Measurements from ENCODE around the gene EMX2. TPM values are rescaled to one million over a fixed set of nuclear protein-coding genes. Genes with fewer than 3 reads are reported as not detected.

The EMX2 gene
- total RNA-seq, 1 donor from 2014 or later, result not detected

- intact Hi-C loops (cut with micrococcal nuclease), result loop anchor here (2.0 kb wide), 1 partner anchor 377 kb away; no protein-coding TSS in a partner anchor
- DNase-seq (ENCODE audit: low spot score), result no peak
- H3K27ac Mint-ChIP-seq, result peak overlapping the region; percentile 84
Measured at GRCh38 chr10:117541909-117542705, 439 bp upstream of the EMX2 start.

GRCh38 chr10:117543225-117544003 is 868 bp downstream of the EMX2 start:
- Mint-ChIP-seq H3K9me3 (no peaks in the 10 kb centered on the region), H3K27me3 (ENCODE audit: insufficient read depth) (peaks cover 78% of the 10 kb centered on the region), H3K4me1 (ENCODE audit: low read depth) (peaks cover 6% of the 10 kb centered on the region), H3K36me3 (ENCODE audit: low read depth) (peaks cover 2% of the 10 kb centered on the region), H3K27ac (no peak overlapping the region), H3K4me3 (no peak overlapping the region)
- DNase-seq (ENCODE audit: low spot score), result no peak
- intact Hi-C loops (cut with micrococcal nuclease), result no loop called here

More at GRCh38 chr10:117541909-117542705, 439 bp upstream of the EMX2 start:
- Mint-ChIP-seq H3K36me3 (ENCODE audit: low read depth) (no peaks in the 10 kb centered on the region), H3K9me3 (no peaks in the 10 kb centered on the region), H3K4me1 (ENCODE audit: low read depth) (peaks cover 6% of the 10 kb centered on the region), H3K4me3 (no peak overlapping the region), H3K27me3 (ENCODE audit: insufficient read depth) (peaks cover 73% of the 10 kb centered on the region)

- no peaks in the 10 kb centered on the region for H3K9me3 Mint-ChIP-seq
- H3K36me3 Mint-ChIP-seq (ENCODE audit: low read depth), result peaks cover 2% of the 10 kb centered on the region
- peaks cover 6% of the 10 kb centered on the region for H3K4me1 Mint-ChIP-seq (ENCODE audit: low read depth)
- H3K27me3 Mint-ChIP-seq (ENCODE audit: insufficient read depth), result peaks cover 78% of the 10 kb centered on the region
- H3K4me3 Mint-ChIP-seq, result no peak overlapping the region
- H3K27ac Mint-ChIP-seq, result peak overlapping the region; percentile 59
- no peak for DNase-seq (ENCODE audit: low spot score)
- intact Hi-C loops (cut with micrococcal nuclease), result no loop called here
Measured at GRCh38 chr10:117544004-117544701, 1.6 kb downstream of the EMX2 start.

- peaks cover 6% of the 10 kb centered on the region for H3K4me1 Mint-ChIP-seq (ENCODE audit: low read depth)
- intact Hi-C loops (cut with micrococcal nuclease), result loop anchor here (1.0 kb wide), 1 partner anchor 8 kb away; no protein-coding TSS in a partner anchor
- peaks cover 78% of the 10 kb centered on the region for H3K27me3 Mint-ChIP-seq (ENCODE audit: insufficient read depth)
- peaks cover 2% of the 10 kb centered on the region for H3K36me3 Mint-ChIP-seq (ENCODE audit: low read depth)
- no peak for DNase-seq (ENCODE audit: low spot score)
- peak overlapping the region; percentile 59 for H3K27ac Mint-ChIP-seq
- H3K4me3 Mint-ChIP-seq, result no peak overlapping the region
- no peaks in the 10 kb centered on the region for H3K9me3 Mint-ChIP-seq
Measured at GRCh38 chr10:117544711-117545140, 2.2 kb downstream of the EMX2 start.

GRCh38 chr10:117545141-117546019 is 2.8 kb downstream of the EMX2 start:
- Mint-ChIP-seq H3K27ac (peak overlapping the region; percentile 24), H3K4me3 (no peak overlapping the region), H3K27me3 (ENCODE audit: insufficient read depth) (peaks cover 78% of the 10 kb centered on the region), H3K9me3 (no peaks in the 10 kb centered on the region), H3K36me3 (ENCODE audit: low read depth) (peaks cover 2% of the 10 kb centered on the region), H3K4me1 (ENCODE audit: low read depth) (peaks cover 6% of the 10 kb centered on the region)
- no peak for DNase-seq (ENCODE audit: low spot score)
- intact Hi-C loops (cut with micrococcal nuclease), result loop anchor here (1.0 kb wide), 1 partner anchor 9 kb away; no protein-coding TSS in a partner anchor

- Mint-ChIP-seq H3K36me3 (ENCODE audit: low read depth) (peaks cover 2% of the 10 kb centered on the region), H3K9me3 (no peaks in the 10 kb centered on the region), H3K4me1 (ENCODE audit: low read depth) (peaks cover 6% of the 10 kb centered on the region), H3K4me3 (no peak overlapping the region), H3K27ac (peak overlapping the region; percentile 24), H3K27me3 (ENCODE audit: insufficient read depth) (peaks cover 78% of the 10 kb centered on the region)
- intact Hi-C loops (cut with micrococcal nuclease), result no loop called here
- no peak for DNase-seq (ENCODE audit: low spot score)
Measured at GRCh38 chr10:117546020-117546580, 3.6 kb downstream of the EMX2 start.

- H3K9me3 Mint-ChIP-seq, result no peaks in the 10 kb centered on the region
- no peak overlapping the region for H3K27ac Mint-ChIP-seq
- no peak for DNase-seq (ENCODE audit: low spot score)
- H3K27me3 Mint-ChIP-seq (ENCODE audit: insufficient read depth), result peaks cover 80% of the 10 kb centered on the region
- intact Hi-C loops (cut with micrococcal nuclease), result no loop called here
- peaks cover 2% of the 10 kb centered on the region for H3K36me3 Mint-ChIP-seq (ENCODE audit: low read depth)
- H3K4me1 Mint-ChIP-seq (ENCODE audit: low read depth), result peaks cover 6% of the 10 kb centered on the region
- H3K4me3 Mint-ChIP-seq, result no peak overlapping the region
Measured at GRCh38 chr10:117546581-117547015, 4.1 kb downstream of the EMX2 start.

GRCh38 chr10:117547016-117547715 is 4.6 kb downstream of the EMX2 start:
- no peak overlapping the region for H3K4me3 Mint-ChIP-seq
- H3K27ac Mint-ChIP-seq, result no peak overlapping the region
- H3K4me1 Mint-ChIP-seq (ENCODE audit: low read depth), result peaks cover 6% of the 10 kb centered on the region
- DNase-seq (ENCODE audit: low spot score), result no peak
- intact Hi-C loops (cut with micrococcal nuclease), result no loop called here
- H3K36me3 Mint-ChIP-seq (ENCODE audit: low read depth), result peaks cover 2% of the 10 kb centered on the region
- peaks cover 85% of the 10 kb centered on the region for H3K27me3 Mint-ChIP-seq (ENCODE audit: insufficient read depth)
- H3K9me3 Mint-ChIP-seq, result no peaks in the 10 kb centered on the region

GRCh38 chr10:117547716-117548668 is 5.4 kb downstream of the EMX2 start:
- Mint-ChIP-seq H3K4me1 (ENCODE audit: low read depth) (peaks cover 10% of the 10 kb centered on the region), H3K27ac (peak overlapping the region; percentile 4), H3K36me3 (ENCODE audit: low read depth) (peaks cover 2% of the 10 kb centered on the region), H3K27me3 (ENCODE audit: insufficient read depth) (peaks cover 88% of the 10 kb centered on the region), H3K9me3 (no peaks in the 10 kb centered on the region), H3K4me3 (no peak overlapping the region)
- intact Hi-C loops (cut with micrococcal nuclease), result loop anchor here (2.0 kb wide), 1 partner anchor 415 kb away; no protein-coding TSS in a partner anchor
- no peak for DNase-seq (ENCODE audit: low spot score)

GRCh38 chr10:117549100-117549585 is 6.6 kb downstream of the EMX2 start:
- Mint-ChIP-seq H3K36me3 (ENCODE audit: low read depth) (peaks cover 2% of the 10 kb centered on the region), H3K27me3 (ENCODE audit: insufficient read depth) (peaks cover 87% of the 10 kb centered on the region), H3K9me3 (no peaks in the 10 kb centered on the region), H3K27ac (no peak overlapping the region), H3K4me1 (ENCODE audit: low read depth) (peaks cover 13% of the 10 kb centered on the region), H3K4me3 (no peak overlapping the region)
- no peak for DNase-seq (ENCODE audit: low spot score)
- intact Hi-C loops (cut with micrococcal nuclease), result loop anchor here (2.0 kb wide), 1 partner anchor 416 kb away; no protein-coding TSS in a partner anchor

Measured in activated T-helper 1 cell treated with anti-CD3 and anti-CD28 coated beads, Interleukin-12 subunit alpha, Interleukin-12 subunit beta, Interleukin-2, Interleukin-4 antibody, amounts not matched to agents 30 ng/mL and 10 ng/mL and 1 ng/mL, durations not matched to agents 14 hours and 24 hours and 36 hours (primary cell).